ENCODE results near the gene METTL18.

The METTL18 gene

DNA sequence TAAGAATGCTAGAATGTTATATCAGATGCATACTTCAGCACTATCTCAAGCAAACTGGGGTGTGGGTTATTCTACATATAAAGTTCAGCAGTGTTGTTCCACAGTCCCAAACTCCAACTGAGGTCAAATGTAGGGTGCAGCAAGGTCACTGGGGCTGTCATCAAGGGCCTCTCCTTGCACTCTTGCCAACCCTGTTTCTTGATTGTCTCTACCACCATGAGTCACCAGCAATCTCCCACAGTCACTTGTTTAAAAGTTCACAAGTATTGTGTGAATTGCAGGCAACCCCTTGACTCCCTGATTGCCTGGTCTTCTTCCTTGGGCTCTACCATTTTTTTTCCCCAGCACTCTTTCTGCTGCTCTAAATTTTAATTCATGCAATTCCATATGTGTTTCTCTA lies 10.6 kb downstream of the METTL18 start:
- no peak for DNase-seq

DNA sequence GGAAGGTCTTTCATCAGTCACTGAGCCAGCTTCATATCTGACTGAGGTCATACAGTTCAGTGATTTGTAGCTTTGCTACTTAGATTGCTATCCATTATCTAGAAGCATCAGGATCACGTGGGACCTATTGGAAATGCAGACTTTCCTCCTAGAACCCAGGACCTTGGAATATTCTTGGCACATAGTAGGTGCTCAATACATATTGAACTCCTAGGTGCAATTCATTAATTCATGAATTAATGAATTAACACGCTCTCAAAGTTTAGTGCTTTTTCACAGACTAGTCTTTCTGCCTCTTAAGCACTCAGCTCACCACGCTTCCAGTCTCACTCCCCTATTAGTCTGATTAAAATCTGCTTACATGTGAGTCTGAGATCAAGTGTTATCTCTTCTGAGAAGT lies 12.1 kb downstream of the METTL18 start:
- DNase-seq = no peak

DNA sequence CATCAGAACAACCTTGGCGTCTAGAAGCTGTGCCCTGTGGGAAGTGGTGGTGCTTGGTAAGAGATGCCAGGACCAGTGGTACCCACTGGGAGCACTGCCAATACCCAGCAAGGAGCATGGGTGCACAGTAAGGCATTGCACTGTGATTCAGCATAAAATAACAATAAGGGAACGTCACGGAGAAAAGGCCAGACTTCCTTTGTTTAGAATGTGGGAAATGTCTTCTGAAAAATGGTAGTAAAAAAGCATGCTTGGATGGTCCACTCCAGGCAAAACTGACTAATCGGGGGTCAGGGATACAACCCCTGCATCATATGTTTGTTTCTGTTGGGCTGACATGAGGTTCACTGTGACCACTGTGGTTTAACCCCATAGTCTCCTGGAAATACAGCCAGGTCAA lies 14.7 kb downstream of the METTL18 start:
- DNase-seq = no peak

DNA sequence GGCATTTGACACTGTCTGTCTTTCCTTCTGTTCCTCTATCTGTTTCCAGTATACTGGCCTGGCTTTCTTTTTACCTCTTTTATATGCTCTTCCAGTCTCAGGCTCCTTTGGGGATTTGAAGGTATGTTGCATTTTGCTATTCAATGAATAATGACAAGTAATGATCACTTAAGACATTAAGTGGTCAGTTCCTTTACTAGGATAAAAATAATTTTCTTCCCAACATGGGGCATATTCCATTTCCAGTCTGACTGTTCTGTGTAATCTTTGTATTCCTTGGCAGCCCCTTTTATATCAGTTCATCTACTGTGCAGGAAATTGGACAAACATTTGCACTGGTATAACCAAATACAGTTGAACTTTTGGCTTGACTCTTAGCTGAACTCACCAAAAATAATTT lies 15.6 kb downstream of the METTL18 start:
- DNase-seq = no peak

DNA sequence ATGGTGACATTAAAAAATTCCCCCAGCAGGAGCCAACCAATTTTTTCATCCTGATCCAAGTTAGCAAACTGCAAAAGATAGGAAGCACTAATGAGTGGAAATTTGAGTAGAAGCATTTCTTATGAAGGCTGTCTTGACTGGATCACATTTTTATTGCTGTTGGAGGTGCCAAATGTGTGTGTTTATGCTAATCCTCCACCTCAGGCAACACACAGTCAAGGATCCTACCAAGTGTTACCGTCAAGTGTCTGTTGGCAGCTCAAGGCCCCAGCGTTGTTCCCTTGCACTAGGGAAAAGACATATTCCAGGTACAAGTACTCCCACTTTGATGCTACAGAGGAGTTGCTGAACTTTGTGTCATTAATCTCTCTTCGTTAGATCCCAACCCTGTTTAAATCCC lies 18.3 kb downstream of the METTL18 start:
- DNase-seq = no peak

DNA sequence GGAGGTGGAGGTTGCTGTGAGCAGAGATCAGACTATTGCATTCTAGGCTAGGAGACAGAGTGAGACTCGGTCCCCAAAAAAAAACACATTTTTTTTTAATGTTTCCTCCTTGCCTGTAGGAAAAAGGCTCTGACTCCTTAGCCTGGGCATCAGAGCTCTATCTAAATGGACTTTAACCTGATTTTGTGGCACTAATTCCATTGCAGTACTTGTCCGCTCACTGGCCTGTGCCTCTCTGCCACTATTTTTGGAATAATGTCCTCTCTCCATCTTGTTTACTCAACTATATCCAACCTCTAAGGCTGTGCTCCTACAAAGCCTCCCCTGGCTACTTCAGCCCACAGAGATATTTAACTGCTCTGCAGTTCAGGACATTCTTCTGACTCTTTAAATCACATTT lies 26.5 kb downstream of the METTL18 start:
- DNase-seq = no peak

DNA sequence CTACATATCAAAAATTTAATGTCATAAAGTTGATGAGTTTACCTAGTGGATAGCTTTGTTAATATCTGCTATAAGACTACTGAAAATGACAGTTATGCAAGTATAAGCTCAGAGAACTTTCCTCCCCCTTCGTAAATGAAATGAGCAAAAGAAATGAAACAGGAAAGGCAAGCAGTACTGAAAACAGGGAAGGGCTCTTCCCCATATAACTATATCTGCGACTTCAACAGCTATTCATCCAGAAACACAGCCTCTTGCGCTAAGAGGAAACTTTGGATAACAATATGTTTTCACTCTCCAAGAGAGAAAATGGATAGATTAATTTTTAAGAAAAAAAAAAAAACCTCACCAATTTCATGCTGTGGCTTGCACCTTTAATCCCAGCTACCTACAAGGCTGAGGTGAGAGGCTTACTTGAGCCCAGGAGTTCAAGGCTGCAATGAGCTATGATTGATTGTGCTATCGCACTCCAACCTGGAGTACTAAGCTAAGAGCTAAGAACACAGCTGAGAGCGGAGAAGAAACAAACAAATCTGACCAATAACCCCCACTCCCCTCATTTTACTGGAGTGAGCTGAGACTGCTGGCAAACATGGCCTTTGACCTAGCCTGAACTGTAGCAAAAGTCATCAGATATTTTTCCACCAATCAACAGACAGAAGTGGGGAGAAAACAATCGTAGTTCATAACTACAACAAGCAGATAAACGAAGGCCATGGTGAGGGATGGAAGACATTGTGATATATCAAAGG lies 29.0 kb downstream of the METTL18 start:
- no peak for DNase-seq

DNA sequence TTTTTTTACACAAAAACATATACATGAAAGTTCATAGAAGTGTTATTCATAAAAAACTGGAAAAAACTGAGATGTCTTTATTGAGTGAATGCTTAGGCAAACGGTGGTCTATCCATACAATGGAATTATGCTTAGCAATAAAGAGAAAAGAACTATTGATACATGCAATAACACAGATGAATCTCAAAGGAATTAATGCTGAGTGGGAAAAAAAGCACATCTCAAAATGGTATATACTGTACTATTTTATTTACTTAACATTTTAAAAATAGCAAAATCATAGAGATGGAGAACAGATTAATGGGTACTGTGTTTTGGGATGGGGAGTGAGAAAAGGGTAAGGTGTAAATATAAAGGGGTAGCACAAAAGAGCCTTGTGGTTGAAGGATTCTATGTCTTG lies 29.8 kb downstream of the METTL18 start:
- no peak for DNase-seq

DNA sequence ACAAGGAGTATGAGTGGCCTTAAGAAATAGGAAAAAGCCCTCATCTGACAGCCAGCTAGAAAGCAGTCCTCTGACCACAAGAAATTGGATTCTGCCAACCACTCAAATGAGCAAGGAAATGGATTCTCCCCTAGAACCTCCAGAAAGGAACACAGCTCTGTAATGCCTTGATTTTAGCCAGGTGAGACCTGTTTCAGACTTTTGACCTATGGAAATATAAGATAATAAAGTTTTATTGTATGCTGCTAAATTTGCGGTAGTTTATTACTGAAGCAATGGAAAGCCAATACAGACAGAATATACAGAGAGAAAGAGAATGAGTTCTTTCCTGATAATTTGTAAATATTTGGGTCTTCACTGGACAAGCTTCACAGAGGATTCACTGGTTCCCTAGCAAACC lies 32.0 kb downstream of the METTL18 start:
- DNase-seq = no peak

DNA sequence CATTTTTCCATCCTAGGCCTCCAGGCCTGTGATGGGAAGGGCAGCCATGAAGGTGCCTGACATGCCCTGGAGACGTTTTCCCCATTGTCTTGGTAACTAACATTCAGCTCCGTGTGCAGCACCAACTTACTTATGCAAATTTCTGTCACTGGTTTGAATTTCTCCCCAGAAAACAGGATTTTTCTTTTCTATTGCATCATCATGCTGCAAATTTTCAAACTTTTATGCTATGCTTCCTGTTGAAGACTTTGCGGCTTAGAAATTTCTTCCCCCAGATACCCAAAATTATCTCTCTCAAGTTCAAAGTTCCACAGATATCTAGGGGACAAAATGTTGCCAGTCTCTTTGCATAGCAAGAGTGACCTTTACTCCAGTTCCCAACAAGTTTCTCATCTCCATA lies 35.7 kb downstream of the METTL18 start:
- DNase-seq = no peak

DNA sequence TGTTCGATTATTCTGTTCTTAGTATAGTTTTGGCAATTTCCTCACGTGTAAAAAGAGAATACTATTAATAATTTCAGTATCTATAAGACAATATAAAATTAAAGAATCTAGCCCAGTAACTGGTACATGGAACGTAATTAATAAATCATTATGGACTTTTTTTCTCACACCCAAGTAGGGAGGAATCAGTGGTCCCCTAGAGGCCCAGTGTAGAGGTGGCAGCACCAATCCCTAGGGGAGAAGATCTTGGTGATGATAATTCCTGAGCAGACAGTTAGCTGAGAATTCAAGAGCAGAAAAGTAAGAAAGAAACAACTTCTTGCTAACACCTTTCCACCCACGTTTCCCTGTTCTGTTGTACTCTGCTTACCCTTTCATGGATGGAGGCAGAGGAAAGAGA lies 41.2 kb downstream of the METTL18 start:
- no peak for DNase-seq

DNA sequence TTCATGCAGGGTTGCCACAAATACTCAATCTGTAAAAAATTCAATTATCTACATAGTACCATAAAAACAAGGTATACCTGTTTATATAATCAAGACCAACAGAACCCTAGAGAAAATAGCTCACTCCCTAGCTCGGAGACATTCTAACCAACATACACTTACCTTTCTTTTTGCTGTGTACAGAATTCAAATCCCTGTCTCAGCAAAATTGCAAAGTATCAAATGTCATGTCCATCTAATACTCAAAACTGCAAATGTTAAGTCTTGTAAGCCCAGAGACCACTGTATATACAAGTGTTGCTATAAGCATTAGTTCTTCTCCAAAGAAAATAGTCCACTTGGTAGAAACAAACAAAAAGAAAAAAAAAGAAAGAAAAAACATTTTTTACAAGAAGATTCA lies 44.7 kb downstream of the METTL18 start:
- DNase-seq = no peak

DNA sequence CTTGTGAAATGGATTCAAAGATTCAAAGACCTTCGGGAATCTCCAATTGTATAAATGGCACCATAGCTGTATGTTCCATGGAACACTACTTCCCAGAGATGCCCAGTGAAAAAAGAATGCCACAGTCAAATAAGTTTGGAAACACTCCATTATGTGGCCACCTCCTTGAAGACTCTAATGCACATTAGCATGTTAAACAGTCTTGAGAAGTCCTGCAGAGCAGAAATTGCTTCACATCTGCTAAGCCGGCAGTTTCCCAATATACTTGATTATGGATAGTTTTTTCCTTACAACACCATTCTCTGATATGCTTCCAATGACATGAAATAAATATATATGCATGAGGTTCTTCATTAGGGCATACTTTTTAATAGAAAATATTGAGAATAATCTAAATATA lies 48.2 kb downstream of the METTL18 start:
- no peak for DNase-seq

DNA sequence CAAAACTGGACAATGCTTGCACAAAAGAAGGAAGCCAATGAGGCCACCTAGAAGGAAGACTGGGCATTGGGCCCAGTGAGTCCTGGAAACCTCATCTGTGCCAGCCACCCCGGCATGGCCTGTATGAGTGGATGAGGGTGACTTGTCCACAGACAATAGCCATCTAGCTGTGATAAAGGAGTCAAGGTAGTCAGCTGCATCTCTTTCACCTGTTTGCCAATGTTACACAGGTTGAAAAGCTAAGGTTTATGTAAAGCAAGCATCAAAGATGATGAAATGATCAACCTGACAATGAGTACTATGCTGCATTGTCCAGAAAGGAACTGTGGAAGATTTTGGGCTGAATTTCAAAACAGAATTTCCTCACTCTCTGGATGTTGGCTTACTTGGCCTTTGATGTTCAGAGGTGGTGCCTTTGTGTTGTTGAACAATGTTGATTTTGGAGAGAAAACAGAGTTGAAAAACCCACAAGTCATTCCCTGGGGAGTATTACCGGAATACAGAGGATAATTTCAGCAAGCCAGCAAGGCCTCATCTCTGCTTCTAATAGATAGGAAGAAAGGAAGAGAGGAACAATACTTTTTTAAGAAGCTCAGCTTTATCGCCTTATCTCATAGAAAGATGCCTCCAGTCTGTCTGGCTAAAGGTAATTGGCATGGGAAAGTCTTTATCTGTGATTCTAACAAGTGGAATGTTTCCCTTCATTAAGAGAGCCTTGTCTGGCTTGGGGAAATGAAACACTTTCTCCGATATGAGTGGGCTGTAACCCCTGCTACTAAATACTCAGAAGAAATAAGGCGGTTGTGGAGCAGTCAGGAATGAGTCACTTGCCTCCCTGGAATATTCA lies 49.5 kb downstream of the METTL18 start:
- DNase-seq = no peak
